T-cell (primary cell): Measurements from ENCODE around the gene SLC22A12. TPM values are rescaled to one million over a fixed set of nuclear protein-coding genes. Genes with fewer than 3 reads are reported as not detected.

ENCODE experiments used
- ATAC-seq, 4 experiments: fragments of 200-7000 bp in 3 of 4; fragments of 150-1000 bp in 1 of 4; cut with Tn5 transposase; replicated peaks in 1 of 4; 1 replicate in 3 of 4; 2 replicates in 1 of 4; pipeline ENCODE4 v1.10.0; 2021; ENCODE audit warnings: moderate library complexity in 3 of 4, mild to moderate bottlenecking in 2 of 4, moderate number of reproducible peaks in 1 of 4
- CTCF ChIA-PET, 2 donors: fragments of 300-600 bp; sonication (Branson Sonifier 250); formaldehyde crosslinking; loops; one replicate each; lab custom pipeline; 2022; ENCODE audit warnings: antibody characterized with exemption in 2 of 2; lab: Charles Lee
- POLR2A ChIA-PET, 2 donors: fragments of 300-600 bp; sonication (Branson Sonifier 250); formaldehyde crosslinking; loops; one replicate each; lab custom pipeline; 2022; ENCODE audit warnings: antibody characterized with exemption in 2 of 2; lab: Charles Lee
- DNase-seq, 35 experiments: peaks; one replicate each; pipeline versions ENCODE4 v3.0.0 to v3.0.0-alpha.2; 2013 to 2023
- H3K27ac ChIP-seq: one replicate; pipeline ENCODE4 v1.5.1; 2013; ENCODE audit warnings: low read length
- H3K27me3 ChIP-seq, 2 experiments: replicated peaks in 1 of 2; 1 replicate in 1 of 2; 2 replicates in 1 of 2; pipeline versions ENCODE4 v1.6.1 to v1.7.0; 2013; ENCODE audit warnings: low read length in 1 of 2, mixed read lengths in 1 of 2; ENCODE audit not compliant: control insufficient read depth in 2 of 2, insufficient read depth in 2 of 2; ENCODE audit errors: extremely low read depth in 1 of 2
- H3K36me3 ChIP-seq, 2 donors: 1 replicate in 1 of 2; 2 replicates in 1 of 2; pipeline versions ENCODE4 v1.6.1 to v1.7.0; 2013; ENCODE audit warnings: low read length in 1 of 2; ENCODE audit not compliant: control insufficient read depth in 2 of 2, insufficient read depth in 1 of 2; ENCODE audit errors: extremely low read depth in 1 of 2
- H3K4me1 ChIP-seq, 2 experiments: 1 replicate in 1 of 2; 2 replicates in 1 of 2; pipeline versions ENCODE4 v1.6.1 to v1.7.0; 2013; ENCODE audit warnings: low read length in 2 of 2, mixed read lengths in 1 of 2; ENCODE audit not compliant: insufficient read depth in 2 of 2, control insufficient read depth in 1 of 2; ENCODE audit errors: extremely low read depth in 1 of 2
- H3K4me3 ChIP-seq, 2 donors: 1 replicate in 1 of 2; 2 replicates in 1 of 2; pipeline versions ENCODE4 v1.5.1 to v1.7.0; 2013; ENCODE audit warnings: mild to moderate bottlenecking in 2 of 2, low read length in 1 of 2, moderate library complexity in 1 of 2; ENCODE audit not compliant: control insufficient read depth in 1 of 2; ENCODE audit errors: extremely low read depth in 1 of 2
- H3K9me3 ChIP-seq: 2 replicates; pipeline ENCODE4 v1.7.0; 2013
- H3K27ac Mint-ChIP-seq, 2 donors: one replicate each; pipeline ENCODE4 v1.8.0; 2020 to 2021; ENCODE audit warnings: mild to moderate bottlenecking in 2 of 2, mixed read lengths in 2 of 2
- H3K27me3 Mint-ChIP-seq, 2 donors: one replicate each; pipeline ENCODE4 v1.8.0; 2021 to 2022; ENCODE audit warnings: mixed read lengths in 2 of 2
- H3K36me3 Mint-ChIP-seq: one replicate; pipeline ENCODE4 v1.8.0; 2021; ENCODE audit warnings: mixed read lengths
- H3K4me1 Mint-ChIP-seq, 3 donors: one replicate each; pipeline ENCODE4 v1.8.0; 2020 to 2022; ENCODE audit warnings: mixed read lengths in 3 of 3, mild to moderate bottlenecking in 1 of 3
- H3K4me3 Mint-ChIP-seq, 3 donors: one replicate each; pipeline ENCODE4 v1.8.0; 2020 to 2022; ENCODE audit warnings: mild to moderate bottlenecking in 3 of 3, mixed read lengths in 3 of 3, moderate library complexity in 3 of 3
- H3K9me3 Mint-ChIP-seq, 3 donors: one replicate each; pipeline ENCODE4 v1.8.0; 2020 to 2022; ENCODE audit warnings: mixed read lengths in 3 of 3
- WGBS: methylation state at CpG from one replicate; pipeline ENCODE4 v1.1.5; 2013; ENCODE audit warnings: missing lambda C conversion rate; ENCODE audit not compliant: insufficient coverage; 5-methylcytosine and 5-hydroxymethylcytosine counted together
- total RNA-seq, 35 experiments: library from RNA in 6 of 35; stranded (reverse) in 6 of 35; fragments of 120-200 nt in 1 of 35; gene quantifications; one replicate each; pipeline versions ENCODE4 v1.2.1 to v1.2.4 and lab custom pipeline; 2013 to 2026

Gene SLC22A12
- total RNA-seq, 5 donors from 2014 or later (not counting 1 experiment from before 2014, with no cell fraction given) = not detected

DNA sequence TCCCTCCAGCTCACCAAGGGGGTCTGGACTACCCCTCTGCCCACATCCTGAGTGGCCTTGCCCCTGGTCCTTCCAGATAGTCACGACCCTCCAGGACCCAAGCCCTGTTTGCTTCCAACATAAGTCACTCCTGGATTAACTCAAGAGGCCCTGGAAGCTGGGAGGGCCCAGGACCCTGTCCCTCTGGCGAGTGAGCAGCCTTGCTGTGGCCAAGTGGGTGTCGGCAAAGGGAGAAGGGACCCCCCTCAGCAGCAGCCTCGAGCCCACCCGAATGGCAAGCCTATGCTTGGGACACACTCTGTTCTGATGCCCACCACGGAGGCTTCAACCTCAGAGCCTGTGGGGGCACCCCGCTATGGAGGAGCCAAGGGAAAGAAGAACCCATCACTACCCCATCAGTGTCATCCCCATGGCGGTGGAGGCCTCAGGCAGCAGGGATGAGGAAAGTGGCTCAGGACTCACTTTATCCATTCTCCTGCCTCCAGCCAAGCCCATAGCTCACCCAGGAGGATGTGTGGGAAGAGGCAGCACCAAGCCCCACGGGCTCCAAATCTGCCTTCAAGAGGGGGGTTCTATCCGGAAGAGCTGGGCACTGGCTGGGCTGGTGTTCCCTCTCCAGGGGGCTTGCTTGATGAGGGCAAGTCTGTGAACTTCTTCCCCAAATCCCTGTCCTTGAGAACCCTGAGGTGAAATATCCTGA, 12.5 kb downstream of the SLC22A12 start:
- Histone ChIP-seq H3K27ac (no peak overlapping the region), H3K4me1 (no peaks in the 10 kb centered on the region), H3K36me3 (no peaks in the 10 kb centered on the region), H3K9me3 (no peaks in the 10 kb centered on the region), H3K27me3 (peaks cover 0 to 43% of the 10 kb centered on the region in 2 experiments), H3K4me3 (no peak overlapping the region)
- Mint-ChIP-seq H3K4me1 (no peaks in the 10 kb centered on the region), H3K27ac (no peak overlapping the region), H3K27me3 (peaks cover 0 to 10% of the 10 kb centered on the region in 2 donors), H3K9me3 (no peaks in the 10 kb centered on the region), H3K36me3 (no peaks in the 10 kb centered on the region), H3K4me3 (no peak overlapping the region)
- 53% methylated on average over 8 of the region's 10 CpGs for WGBS
- ATAC-seq = no peak
- CTCF ChIA-PET = no interaction called here
- POLR2A ChIA-PET = no interaction called here
- DNase-seq = no peak

DNA sequence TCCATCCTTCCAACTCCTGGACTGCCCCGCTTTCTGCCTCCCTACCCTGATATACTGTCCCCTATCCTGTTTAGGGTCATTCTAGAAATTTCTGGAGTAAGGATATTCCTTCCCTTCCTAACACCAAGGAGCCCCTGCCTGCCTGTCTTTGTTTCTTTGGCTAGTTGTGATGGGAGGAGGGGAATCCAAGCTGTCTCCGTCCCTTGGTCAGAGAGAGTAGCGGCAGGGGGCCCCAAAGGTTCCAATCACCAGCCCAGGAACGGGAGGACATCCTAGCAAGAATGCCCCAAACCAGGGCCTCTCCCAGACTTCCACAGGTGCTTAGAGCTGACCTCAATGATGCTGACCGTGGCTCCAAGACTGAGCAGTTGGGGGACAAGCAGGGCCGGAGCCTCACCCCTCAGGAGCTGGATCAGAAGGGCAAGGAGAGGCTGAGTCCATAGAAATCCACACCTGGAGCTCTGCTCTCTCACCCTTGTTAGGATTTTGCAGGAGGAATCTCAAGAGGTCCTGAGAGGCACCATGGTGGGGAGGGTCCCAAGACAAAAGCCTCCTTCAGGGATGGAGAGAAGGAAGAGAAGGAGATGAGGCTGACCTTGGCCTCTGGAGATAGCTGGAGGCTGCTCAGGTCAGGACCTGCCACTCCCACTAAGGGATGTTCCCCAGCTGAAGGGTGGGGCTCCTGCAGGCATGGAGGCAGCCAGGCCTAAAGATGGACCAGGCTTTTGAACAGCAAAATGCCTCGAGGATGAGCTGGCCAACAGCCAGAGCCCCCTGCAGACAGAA, 13.6 kb downstream of the SLC22A12 start:
- no peaks in the 10 kb centered on the region for H3K36me3 ChIP-seq
- CTCF ChIA-PET = no interaction called here
- WGBS = 67% methylated on average over 3 of the region's 7 CpGs
- H3K27me3 Mint-ChIP-seq = peaks cover 0 to 10% of the 10 kb centered on the region in 2 donors
- no peaks in the 10 kb centered on the region for H3K36me3 Mint-ChIP-seq
- ATAC-seq = no peak
- H3K4me3 Mint-ChIP-seq = no peak overlapping the region
- no peak overlapping the region for H3K27ac Mint-ChIP-seq
- DNase-seq = no peak
- POLR2A ChIA-PET = no interaction called here
- H3K27me3 ChIP-seq = peaks cover 0 to 43% of the 10 kb centered on the region in 2 experiments
- no peak overlapping the region for H3K27ac ChIP-seq
- H3K9me3 ChIP-seq = no peaks in the 10 kb centered on the region
- no peak overlapping the region for H3K4me3 ChIP-seq
- no peaks in the 10 kb centered on the region for H3K9me3 Mint-ChIP-seq
- H3K4me1 ChIP-seq = peaks cover 0 to 2% of the 10 kb centered on the region in 2 experiments
- no peaks in the 10 kb centered on the region for H3K4me1 Mint-ChIP-seq

DNA sequence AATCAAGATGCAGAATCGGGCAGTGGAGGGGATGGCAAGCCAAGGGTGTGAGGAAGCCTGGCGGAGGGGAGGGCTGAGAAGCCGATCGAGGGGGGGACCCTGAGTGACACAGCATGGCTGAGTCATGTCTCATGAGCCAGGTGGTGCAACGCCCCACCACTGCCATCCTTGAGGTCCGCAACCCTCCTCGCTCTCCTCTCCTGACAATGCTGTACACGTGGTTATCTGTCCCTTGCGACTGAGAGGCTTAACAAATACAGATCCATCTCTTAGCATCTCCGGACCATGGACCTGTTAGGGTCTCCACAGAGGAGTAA, 14.2 kb downstream of the SLC22A12 start:
- H3K27me3 Mint-ChIP-seq = peaks cover 0 to 10% of the 10 kb centered on the region in 2 donors
- no peak overlapping the region for H3K4me3 Mint-ChIP-seq
- H3K4me1 ChIP-seq = peaks cover 0 to 4% of the 10 kb centered on the region in 2 experiments
- H3K27me3 ChIP-seq = peaks cover 0 to 43% of the 10 kb centered on the region in 2 experiments
- CTCF ChIA-PET = no interaction called here
- H3K9me3 Mint-ChIP-seq = no peaks in the 10 kb centered on the region
- POLR2A ChIA-PET = no interaction called here
- no peak for DNase-seq
- no peaks in the 10 kb centered on the region for H3K36me3 ChIP-seq
- no peaks in the 10 kb centered on the region for H3K9me3 ChIP-seq
- H3K27ac ChIP-seq = no peak overlapping the region
- 56% methylated on average over 8 of the region's 10 CpGs for WGBS
- H3K27ac Mint-ChIP-seq = no peak overlapping the region
- H3K4me3 ChIP-seq = no peak overlapping the region
- H3K4me1 Mint-ChIP-seq = peaks cover 0 to 4% (median 0%) of the 10 kb centered on the region in 3 donors
- no peaks in the 10 kb centered on the region for H3K36me3 Mint-ChIP-seq
- no peak for ATAC-seq

DNA sequence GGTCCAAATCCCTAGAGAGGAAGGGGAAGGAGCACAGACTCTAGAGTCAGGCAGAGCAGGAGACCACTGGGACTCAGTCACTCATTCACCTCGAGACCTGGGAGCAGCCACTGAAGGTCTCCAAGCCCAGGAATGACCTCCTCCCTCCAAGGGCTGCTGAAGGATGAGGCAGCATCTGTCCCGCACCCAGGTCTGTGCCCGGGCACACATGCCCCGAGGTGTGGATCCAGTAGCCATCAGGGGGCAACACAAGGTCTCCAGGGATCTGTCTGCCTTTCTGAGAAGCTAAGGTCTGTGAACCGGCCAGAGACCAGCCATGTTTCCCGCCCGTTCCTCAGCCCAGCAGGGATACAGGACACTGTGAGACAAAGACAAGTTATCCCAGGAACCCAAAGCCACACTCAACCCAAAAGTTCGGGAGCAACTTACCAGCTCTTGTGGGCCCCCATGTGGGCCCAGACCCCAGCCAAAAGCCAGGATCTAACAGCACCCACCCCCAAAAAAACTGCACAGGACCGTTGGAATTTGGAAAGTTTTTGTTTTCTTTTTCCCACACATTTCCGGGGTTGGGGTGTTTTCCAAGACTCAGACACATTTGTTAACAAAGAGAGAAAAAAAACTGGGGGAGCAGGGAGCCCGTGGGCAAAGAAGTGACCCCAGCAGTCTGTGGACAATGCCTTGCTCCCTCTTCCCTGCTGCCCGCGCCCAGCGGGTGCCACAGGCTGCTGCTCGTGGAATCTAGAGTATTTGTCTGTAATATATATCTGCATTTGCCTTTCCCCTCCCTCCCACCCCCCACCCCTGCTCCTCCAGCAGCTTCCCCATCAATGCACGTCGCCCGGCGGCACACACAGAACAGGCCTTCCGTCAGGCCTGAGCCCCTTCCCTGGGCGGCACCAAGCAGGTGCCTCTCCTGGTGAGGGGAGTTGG, 14.9 kb downstream of the SLC22A12 start:
- H3K27ac ChIP-seq = no peak overlapping the region
- Mint-ChIP-seq H3K4me3 (no peak overlapping the region), H3K9me3 (no peaks in the 10 kb centered on the region), H3K27me3 (peaks cover 0 to 10% of the 10 kb centered on the region in 2 donors), H3K36me3 (no peaks in the 10 kb centered on the region), H3K4me1 (peaks cover 2 to 5% (median 2%) of the 10 kb centered on the region in 3 donors), H3K27ac (no peak overlapping the region)
- ChIA-PET CTCF (no interaction called here), POLR2A (no interaction called here)
- no peaks in the 10 kb centered on the region for H3K9me3 ChIP-seq
- peaks cover 0 to 43% of the 10 kb centered on the region in 2 experiments for H3K27me3 ChIP-seq
- H3K4me3 ChIP-seq = no peak overlapping the region
- ATAC-seq (no peak), DNase-seq (no peak)
- H3K36me3 ChIP-seq = no peaks in the 10 kb centered on the region
- peaks cover 1 to 7% of the 10 kb centered on the region in 2 experiments for H3K4me1 ChIP-seq
- 80% methylated on average over 8 of the region's 21 CpGs for WGBS

DNA sequence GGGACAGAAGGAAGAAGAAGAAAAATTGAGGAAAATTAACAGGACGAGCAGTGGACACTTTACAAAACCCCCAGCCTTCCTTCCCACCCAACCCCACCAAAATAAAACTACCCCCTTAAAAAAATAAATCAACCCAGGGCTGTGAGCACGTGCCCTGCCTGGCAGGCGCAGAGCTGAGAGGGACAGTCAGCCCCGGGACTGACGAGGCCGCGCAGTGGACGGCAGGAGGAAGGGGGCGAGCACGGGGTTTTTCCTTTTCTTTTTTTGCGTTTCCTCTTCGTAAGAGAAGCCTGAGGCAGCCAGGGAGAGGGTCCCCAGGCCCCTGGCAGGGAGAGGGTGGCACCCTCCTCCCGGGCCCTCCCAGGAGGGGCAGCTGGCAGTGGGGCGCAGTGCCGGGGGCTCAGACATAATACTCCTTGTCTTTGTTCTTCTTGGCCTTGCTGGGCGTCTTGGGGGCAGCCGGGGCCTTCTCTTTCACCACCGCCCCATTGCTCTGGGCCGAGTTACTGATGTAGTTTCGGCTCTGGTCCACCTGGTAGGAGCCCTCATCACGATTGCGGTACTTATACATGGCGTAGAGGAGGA, 15.9 kb downstream of the SLC22A12 start:
- POLR2A ChIA-PET = no interaction called here
- WGBS = 79% methylated on average over 11 of the region's 23 CpGs

More for the DNA sequence above, 15.9 kb downstream of the SLC22A12 start:
- ATAC-seq (no peak), DNase-seq (no peak)
- peaks cover 0 to 40% of the 10 kb centered on the region in 2 experiments for H3K27me3 ChIP-seq
- H3K9me3 ChIP-seq = no peaks in the 10 kb centered on the region
- H3K36me3 Mint-ChIP-seq = no peaks in the 10 kb centered on the region
- no peak overlapping the region for H3K27ac ChIP-seq
- H3K36me3 ChIP-seq = no peaks in the 10 kb centered on the region
- CTCF ChIA-PET = no interaction called here
- H3K27ac Mint-ChIP-seq = no peak overlapping the region
- peaks cover 8 to 11% (median 10%) of the 10 kb centered on the region in 3 donors for H3K4me1 Mint-ChIP-seq
- H3K9me3 Mint-ChIP-seq = no peaks in the 10 kb centered on the region
- H3K4me1 ChIP-seq = peaks cover 11 to 15% of the 10 kb centered on the region in 2 experiments
- H3K4me3 Mint-ChIP-seq = no peak overlapping the region
- no peak overlapping the region for H3K4me3 ChIP-seq
- H3K27me3 Mint-ChIP-seq = peaks cover 0 to 10% of the 10 kb centered on the region in 2 donors
